GM19455 (cell line): ENCODE results near the gene VIPR2.
"Not testable (repeated sequence)": the region's sequence is repeated elsewhere in the genome, so short reads cannot be mapped to it uniquely, and the experiment has no call there.

Experiments used
- ATAC-seq: cut with Tn5 transposase; IDR thresholded peaks from one replicate; pipeline ENCODE4 v1.9.1; 2021; ENCODE audit not compliant: unreplicated experiment

The VIPR2 gene, protein sequence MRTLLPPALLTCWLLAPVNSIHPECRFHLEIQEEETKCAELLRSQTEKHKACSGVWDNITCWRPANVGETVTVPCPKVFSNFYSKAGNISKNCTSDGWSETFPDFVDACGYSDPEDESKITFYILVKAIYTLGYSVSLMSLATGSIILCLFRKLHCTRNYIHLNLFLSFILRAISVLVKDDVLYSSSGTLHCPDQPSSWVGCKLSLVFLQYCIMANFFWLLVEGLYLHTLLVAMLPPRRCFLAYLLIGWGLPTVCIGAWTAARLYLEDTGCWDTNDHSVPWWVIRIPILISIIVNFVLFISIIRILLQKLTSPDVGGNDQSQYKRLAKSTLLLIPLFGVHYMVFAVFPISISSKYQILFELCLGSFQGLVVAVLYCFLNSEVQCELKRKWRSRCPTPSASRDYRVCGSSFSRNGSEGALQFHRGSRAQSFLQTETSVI

DNA sequence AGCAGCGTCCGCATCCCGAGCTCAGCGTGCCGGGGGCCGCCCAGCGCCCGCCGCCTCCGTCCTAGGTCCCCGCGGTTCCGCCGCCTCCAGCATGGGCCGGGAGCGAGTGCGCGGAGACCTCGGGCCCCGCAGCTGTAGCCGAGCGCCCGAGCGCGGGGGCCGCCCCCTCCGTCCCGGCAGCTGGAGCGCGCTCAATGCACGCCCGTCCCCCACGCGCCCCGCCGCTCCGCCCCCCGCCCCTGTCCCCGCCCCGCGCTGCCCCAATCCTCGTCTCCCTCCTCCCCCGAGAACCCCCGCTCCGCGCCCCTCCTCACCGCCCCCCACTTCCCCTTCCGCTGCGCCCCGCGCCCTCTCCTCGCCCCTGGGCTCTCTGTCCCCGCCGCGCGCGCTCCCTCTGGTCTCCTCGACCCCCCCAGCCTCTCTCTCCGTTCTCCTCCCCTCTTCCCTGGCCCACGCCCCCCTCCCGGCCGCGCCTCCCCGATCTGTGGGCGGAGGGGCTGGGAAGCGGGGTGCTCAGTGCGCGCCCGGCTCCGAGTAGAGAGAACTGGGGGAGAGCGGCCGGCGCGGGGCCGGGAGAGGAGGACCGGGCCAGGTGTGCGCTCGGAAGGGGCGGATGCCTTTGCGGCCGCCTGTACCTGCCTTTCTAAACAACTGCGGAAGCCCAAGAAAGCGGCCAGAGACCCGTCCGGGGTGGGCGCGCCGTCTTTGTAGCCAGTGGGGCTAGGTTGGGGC, at the start of gene VIPR2:
TSS of gene VIPR2 (minus strand) at position 110 of the 732 bp plus-strand sequence. CDS start at position 14, 96 bp downstream.
- no peak for ATAC-seq

DNA sequence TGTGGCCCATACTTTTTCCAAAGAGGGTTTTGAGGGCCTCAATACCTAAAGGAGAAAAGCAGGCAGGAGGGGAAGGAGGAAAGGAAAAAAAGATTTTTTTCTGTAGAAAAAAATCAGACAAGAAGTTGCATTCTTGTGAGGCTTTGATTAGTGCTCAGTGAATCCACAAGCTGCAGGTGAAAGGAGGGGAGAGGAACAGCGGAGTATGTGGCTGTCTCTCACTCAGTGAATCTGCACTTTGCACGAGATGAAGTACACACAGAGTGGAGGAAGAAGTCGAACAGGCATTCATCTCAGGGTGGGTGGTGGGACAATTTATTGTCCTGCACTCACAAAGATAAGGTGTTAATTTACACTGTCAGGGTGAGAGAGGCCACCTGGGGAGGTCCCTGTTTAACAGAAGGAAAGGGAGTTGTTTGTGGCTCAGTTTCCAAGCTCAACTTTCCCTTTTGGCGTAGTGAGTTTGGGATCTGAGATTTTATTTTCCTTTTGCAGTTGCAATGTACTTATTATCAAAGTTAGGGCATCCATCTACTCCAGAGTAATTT, 49.0 kb upstream of the VIPR2 start:
- no peak for ATAC-seq

DNA sequence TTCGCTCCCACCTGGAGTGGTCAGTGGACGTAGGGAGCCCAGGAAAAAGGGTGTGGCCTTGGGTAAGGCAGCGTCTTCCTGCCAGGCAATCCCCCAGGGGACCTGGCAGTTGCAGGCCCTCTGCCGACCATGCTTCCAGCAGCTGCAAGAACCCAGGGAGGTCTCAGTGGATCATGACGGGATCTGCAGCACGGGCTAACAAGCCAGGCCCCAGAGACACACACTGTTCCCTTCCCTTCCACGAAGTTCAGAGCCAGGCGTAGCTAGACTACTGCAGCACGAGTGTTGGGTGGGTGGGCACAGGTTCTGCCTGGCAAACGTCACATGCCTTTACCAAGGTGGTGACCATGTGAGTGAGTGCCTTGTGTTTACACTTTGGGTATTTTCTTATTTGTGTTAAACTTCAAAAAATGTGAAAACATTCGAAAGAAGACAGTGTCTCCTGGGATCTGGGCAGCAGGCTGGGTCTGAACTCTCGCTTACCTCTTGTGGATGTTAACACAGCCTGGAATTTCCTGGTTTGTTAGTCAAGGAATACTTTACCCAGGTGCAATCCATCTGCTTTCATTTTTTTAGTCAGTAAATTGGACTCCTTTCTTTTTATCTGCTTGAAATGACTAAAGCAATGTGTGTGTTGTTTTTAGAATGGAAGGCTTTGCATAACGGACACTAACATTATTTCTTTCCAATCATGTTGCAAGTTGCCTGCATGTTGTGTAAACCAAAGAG, 48.2 kb upstream of the VIPR2 start:
- no peak for ATAC-seq

DNA sequence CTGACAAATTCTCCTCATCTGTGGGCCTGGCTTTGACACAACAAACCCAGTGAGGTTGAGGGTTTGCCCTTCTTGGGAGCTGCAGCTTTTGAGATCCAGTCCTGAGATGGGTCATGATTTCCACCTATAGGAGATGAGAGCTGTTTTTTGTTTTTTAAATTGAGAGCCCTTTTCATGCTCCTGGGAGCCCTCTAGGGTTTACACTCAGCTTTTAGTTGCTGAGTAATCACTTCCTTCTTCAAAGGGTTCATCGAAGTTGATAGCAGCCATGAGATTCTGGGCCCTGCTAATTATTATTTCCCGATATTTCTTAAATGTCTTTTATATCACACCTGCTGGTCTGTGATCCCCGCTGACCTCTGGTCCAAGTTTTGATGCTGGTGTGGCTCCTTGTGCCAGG, 47.3 kb upstream of the VIPR2 start:
- no peak for ATAC-seq

DNA sequence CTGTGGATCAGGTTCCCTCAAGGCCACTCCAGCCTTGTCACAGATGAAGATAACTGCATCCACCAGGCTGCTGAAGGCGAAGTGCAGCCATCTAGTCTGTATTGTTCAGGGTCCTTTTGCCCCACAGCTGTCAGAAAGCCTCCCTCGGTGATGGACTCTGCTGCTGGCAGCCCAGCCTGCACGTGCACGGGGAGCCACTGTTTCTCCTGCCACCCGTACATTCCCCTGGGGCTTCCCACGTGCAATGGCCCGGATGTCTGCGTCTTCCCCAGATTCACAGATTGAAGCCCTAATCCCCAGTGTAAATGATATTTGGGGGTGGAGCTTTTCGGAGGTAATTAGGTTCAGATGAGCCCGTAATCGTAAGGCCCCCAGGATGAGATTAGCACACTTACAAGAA, 46.6 kb upstream of the VIPR2 start:
- no peak for ATAC-seq

DNA sequence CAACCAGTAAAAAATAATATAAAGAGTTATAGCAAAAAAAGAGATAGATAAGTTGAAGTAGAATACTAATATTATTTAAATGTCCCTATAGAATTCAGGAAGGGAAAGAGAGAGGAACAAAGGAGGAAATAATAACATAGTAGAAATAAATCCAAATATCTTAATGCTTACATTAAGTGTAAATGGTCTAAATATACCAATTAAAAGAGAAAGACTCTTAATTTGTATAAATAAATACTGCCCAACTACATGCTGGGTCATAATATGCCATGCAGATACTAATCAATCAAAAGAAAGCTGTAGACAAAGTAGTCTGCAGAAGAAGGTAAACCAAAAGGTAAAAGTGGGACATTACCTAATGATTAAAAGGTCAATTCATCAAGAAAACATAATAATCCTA, 43.3 kb upstream of the VIPR2 start:
- no peak for ATAC-seq

DNA sequence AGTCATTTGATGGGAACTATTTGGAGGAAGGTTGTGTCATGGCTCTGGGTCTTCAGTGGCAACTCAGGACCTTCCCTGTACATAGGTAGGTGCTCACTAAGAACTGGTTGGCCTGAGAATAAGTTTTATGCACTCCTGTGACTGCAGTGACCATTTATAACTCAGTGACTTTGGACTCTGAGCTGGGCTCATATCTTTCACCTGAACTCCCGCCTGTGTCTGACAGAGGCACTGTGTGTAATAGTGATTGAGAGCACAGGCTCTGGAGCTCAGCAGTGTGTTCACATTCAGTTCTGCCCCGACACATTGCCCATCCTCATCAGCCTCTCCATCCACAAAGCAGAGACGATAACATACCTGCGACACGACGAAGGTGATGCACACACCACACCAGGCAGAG, 34.6 kb upstream of the VIPR2 start:
- no peak for ATAC-seq

DNA sequence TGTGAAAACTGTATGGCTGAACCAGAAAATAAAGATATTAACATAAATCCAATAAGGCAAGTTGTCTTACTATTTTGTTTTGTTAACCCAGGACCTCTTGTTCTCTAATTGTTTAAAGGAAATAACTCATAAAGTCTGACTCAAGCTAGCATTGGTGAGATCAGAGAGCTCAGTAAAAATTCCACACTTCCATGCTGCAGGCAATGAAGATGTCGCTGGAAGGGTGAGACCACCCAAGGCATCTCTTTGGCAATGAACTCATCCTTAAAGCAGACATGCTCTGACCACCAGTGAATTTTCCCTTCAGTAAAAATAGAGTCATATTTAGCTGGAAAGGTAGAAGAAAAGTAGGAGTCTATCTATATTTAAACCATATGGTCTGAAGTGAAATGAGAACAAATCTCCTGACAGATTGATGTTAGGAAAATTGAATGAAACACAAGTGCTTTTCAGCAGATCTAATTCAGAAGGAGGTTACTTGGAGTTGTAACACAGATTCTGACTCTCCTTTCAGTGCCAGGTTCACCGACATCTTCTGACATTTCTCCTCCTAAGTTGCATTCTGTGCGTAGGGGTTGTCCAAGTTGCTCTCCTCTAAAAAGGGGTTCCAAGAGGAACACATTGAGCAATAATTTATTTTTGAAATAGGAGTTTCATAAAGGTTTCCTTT, 32.8 kb upstream of the VIPR2 start:
- no peak for ATAC-seq

DNA sequence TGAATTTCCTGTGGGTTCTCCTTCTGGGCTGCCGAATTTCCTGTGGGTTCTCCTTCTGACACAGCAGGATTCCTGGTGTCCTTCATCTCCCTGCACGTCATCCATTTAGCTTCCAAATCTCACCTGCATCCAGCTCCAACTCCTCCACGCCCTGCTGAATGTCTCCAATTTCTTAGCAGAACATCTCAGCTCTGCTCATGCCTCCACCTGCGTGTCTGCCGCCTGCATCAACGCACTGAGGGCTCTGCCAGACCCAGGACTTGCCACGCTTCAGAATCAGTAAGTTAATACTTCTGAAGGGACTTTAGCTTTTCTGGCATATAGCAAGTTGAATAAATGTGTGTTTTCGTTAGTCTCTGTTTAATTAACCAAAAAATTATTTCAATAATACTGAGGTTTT, 31.1 kb upstream of the VIPR2 start:
- ATAC-seq = no peak

DNA sequence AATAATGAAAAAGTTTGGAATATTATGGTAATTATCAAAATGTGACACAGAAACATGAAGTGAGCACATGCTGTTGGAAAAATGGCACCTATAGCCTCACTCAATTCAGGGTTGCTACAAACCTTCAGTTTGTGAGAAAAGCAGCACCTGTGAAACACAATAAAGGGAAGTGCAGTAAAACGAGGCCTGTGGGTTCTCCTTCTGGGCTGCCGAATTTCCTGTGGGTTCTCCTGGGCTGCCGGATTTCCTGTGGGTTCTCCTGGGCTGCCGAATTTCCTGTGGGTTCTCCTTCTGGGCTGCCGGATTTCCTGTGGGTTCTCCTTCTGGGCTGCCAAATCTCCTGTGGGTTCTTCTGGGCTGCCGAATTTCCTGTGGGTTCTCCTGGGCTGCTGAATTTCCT, 30.4 kb upstream of the VIPR2 start:
- not testable (repeated sequence) for ATAC-seq

DNA sequence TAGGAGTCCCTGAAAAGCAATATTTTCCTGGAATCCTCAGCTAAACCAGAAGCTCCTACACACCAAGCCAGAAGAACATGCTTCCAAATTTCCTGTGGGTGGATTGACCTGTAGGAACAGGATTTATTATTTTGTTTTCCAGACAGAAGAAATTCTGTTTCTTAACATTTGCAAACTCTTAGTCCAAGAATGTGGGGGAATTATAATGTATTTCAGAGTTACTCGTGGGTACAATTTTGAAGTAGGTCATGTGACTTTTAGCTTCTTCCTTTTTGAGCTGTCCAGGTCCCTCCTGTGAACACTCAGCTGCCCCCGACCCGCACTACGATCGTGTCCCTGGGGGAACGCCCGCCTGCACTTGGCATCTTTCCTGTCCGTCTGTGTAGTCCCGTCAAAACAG, 27.7 kb upstream of the VIPR2 start:
- ATAC-seq = no peak

DNA sequence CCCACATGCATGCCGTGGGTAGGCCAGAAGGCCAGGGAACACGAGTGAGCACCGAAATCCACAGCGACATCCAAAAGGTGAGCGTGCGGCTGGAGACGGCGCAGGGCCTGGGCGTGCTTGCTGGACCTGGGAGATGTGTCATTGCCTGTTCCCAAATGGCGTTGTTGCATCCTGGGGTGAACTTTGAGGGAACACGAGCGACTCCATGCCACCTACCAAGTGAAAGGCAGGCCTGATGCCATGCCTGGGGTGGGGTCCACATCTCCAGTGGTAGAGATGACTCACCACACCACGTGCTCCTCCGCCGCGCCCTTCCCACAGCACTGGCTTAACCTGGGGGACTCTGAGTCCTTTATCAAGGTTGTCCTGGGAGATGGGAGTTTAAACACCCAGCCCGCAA, 24.7 kb upstream of the VIPR2 start:
- no peak for ATAC-seq

DNA sequence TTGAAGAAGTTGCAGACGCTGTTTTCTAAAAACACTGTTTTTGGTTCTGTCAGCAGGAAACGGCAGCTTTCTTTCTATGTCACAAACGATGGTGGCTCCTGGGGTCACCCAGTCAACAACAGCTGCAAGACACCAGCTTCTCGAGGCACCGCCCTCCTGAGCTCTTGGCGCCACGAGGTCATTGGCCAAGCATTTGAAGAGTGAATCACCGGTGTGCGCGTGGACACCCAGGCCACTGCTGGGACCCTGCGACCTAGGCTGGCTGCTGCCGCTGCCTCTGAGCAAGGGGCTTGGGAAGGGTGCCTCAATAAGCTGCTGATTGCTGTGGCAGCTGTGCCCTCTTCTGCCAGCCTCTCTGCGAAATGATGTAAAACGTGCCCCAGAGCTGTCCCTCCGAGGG, 22.5 kb upstream of the VIPR2 start:
- no peak for ATAC-seq

DNA sequence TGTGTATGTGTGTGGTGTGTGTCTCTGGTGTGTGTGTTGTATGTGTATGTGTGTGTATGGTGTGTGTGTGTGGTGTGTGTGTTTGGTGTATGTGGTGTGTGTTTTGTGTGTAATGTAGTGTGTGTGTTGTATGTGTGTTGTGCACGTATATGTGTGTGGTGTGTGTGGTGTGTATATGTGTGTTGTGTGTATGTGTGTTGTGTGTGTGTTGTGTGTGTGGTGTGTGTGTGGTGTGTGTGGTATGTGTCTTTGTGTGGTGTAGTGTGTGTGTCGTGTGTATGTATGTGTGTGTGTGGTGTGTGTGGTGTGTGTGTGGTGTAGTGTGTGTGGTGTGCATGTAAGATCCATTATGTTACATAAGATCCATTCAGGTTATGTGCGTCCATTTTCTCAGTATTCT, 21.9 kb upstream of the VIPR2 start:
- ATAC-seq = no peak

DNA sequence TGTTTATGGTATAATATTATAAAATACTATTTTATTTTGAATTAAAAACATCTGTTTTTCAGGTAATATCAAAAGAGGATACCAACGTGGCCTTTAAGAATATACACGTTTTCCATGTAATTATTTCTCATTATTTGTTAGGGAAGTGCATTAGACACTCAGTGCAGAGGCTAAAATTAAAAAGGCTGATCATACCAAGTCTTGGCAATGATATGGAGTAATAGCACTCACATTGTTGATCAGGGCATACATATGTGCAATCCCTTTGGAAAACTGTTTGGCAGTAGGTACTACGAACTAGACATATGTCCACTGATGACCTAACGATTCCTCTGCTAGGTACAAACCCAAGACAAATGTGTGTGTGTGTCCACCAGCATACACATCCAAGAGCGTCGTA, 20.7 kb upstream of the VIPR2 start:
- no peak for ATAC-seq

DNA sequence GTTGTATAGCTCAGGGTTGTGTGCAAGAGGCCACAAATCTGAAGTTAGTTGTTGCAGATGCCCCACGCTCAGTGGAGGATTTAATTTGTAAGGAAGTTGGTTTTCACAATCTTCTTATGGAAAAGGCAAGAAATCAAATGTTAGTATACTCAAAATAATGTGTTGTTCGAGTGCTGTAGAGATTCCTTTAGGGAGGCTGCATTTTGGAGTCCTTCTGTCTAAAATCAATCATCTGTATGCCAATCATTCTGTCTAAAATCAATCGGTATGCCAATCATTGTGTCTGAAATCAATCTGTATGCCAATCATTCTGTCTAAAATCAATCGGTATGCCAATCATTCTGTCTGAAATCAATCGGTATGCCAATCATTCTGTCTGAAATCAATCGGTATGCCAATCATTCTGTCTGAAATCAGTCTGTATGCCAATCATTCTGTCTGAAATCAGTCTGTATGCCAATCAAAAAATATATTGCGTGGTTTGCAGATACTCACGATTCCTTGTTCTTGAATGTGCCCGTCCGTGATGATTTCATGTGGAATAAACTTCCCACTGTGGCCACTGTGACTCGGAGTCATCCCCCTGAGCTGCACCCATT, 19.1 kb upstream of the VIPR2 start:
- not testable (repeated sequence) for ATAC-seq

DNA sequence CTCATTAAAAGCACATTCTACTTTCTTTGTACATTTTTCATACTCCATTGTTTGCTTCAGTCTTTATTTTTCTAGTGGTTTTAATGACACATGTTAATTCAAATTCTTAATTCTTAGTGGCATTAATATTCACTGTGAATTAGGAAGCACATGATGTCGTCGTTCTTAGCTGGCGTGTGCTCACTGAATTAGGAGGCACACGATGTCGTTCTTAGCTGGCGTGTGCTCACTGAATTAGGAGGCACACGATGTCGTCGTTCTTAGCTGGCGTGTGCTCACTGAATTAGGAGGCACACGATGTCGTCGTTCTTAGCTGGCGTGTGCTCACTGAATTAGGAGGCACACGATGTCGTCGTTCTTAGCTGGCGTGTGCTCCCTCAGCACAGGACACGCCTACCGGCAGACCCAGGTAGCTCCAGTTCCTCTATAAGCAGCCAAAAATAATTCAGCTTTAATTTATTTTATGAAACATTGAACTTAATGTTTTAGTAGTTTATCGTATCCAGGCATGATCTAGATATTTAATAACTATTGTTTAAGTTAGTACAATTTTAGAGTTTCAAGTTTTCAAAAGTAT, 17.5 kb upstream of the VIPR2 start:
- not testable (repeated sequence) for ATAC-seq

DNA sequence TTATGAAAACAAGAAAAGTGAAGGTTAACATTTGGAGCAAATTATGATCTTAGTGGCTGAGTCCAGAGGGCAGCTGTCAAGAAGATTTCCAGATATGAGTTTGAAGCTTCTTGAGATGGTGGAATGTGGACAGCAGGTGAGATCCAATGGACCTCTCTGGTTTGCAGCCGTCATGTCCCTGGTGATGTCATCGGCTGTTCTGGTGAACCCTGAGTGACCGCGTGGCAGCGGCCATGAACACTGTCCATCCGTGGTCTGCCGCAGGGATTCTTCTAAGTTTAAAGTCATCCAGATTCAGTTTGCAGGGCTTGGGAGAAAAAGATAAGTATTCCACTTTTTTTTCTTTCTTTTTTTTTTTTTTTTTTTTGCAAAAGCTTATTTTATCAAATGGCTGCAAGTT, 15.8 kb upstream of the VIPR2 start:
- no peak for ATAC-seq

DNA sequence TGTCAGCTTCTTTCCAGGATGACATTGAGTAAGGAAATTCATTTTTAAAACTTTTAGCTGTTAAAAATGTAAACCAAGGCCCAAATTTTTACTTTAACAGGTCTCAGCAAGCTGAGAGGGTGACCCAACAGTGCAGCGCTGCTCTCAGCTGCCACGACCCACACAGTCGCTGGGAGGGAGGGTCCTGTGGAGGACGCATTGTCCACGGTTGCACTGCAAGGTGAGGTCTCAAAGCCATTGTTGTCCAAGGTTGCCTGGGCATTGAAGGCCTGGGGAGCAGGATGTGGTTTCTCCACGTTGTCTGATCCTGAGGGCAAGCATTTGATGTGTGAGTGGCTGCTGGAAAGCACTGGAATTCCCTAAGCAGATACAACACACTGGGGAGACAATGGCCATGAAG, 15.1 kb upstream of the VIPR2 start:
- ATAC-seq = no peak

DNA sequence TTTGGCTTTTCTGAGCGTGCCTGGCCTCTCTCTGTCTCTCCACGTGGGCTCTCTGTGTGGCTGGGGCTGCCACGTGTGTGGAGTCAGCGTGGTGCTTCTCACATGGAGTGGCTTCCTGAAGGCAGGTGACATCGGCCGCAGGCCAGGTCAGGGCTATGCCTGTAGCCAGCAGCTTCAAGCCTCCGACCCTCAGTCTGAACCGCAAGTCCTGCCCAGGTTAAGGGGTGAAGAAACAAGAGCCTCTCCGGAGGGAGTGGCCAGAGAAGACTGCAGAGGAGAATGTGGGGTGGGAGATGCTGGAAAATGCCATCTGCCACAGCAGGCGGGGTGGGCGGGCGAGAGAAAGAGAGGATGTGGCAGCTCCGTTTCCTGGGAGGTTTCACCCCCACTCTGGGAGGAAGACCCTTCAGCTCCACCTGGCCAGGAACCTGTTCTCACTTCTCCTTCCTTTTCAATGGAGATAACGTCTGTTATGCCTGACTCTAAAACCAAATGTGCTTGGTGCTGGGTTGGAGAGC, 14.3 kb upstream of the VIPR2 start:
- no peak for ATAC-seq
